ENCODE measurements around the gene ST6GAL1. TPM values are rescaled to one million over a fixed set of nuclear protein-coding genes. Genes with fewer than 3 reads are reported as not detected.

Gene ST6GAL1
- total RNA-seq, 1 donor from 2014 or later: 15.8 TPM

- H3K27me3 Mint-ChIP-seq (ENCODE audit: low read depth, unreplicated experiment): no peaks in the 10 kb centered on the region
- no peak for TF ChIP-seq CTCF (IDR thresholded peaks at IDR 0.05; ENCODE audit: insufficient read depth, low read depth, low read length)
- TF ChIP-seq EZH2 (IDR thresholded peaks at IDR 0.05; ENCODE audit: insufficient read depth, low read length): no peak
- no peak overlapping the region for H3K27ac Mint-ChIP-seq (ENCODE audit: unreplicated experiment)
- H3K9me3 ChIP-seq (ENCODE audit: insufficient read depth, low read depth, low read length): no peaks in the 10 kb centered on the region
- H3K4me3 Mint-ChIP-seq (ENCODE audit: unreplicated experiment): no peak overlapping the region
- DNase-seq (ENCODE audit: low read depth) (no peak), FAIRE-seq (no peak)
- no peaks in the 10 kb centered on the region for H3K79me2 ChIP-seq (ENCODE audit: insufficient read depth, low read length)
- H3K27ac ChIP-seq (ENCODE audit: low read depth, low read length): no peak overlapping the region
- H3K36me3 ChIP-seq (ENCODE audit: insufficient read depth, low read length): no peaks in the 10 kb centered on the region
- H3K27me3 ChIP-seq (ENCODE audit: insufficient read depth, low read length): no peaks in the 10 kb centered on the region
- H3K4me2 ChIP-seq (ENCODE audit: low read length): no peak overlapping the region
- no peaks in the 10 kb centered on the region for H3K4me1 Mint-ChIP-seq (ENCODE audit: low read depth, unreplicated experiment)
- H3K9me3 Mint-ChIP-seq (ENCODE audit: unreplicated experiment): peaks cover 4% of the 10 kb centered on the region
- H4K20me1 ChIP-seq (ENCODE audit: insufficient read depth, low read length): no peaks in the 10 kb centered on the region
- H3K9ac ChIP-seq (ENCODE audit: low read length): no peak overlapping the region
- H3K4me3 ChIP-seq (ENCODE audit: insufficient read depth, low read depth, low read length): no peak overlapping the region
- peaks cover 23% of the 10 kb centered on the region for H3K36me3 Mint-ChIP-seq (ENCODE audit: low read depth, unreplicated experiment)
- H3K4me1 ChIP-seq (ENCODE audit: insufficient read depth, low read length): no peaks in the 10 kb centered on the region
- H2AFZ ChIP-seq (ENCODE audit: low read depth, low read length): no peak overlapping the region
These were observed 144.5 kb downstream of the ST6GAL1 start for GRCh38 chr3:187074846-187075245.

- no peak overlapping the region for H3K27ac Mint-ChIP-seq (ENCODE audit: unreplicated experiment)
- no peak for DNase-seq (ENCODE audit: low read depth)
- Histone ChIP-seq H3K9ac (ENCODE audit: low read length) (no peak overlapping the region), H3K4me3 (ENCODE audit: insufficient read depth, low read depth, low read length) (no peak overlapping the region), H3K36me3 (ENCODE audit: insufficient read depth, low read length) (no peaks in the 10 kb centered on the region), H3K27ac (ENCODE audit: low read depth, low read length) (no peak overlapping the region), H3K27me3 (ENCODE audit: insufficient read depth, low read length) (no peaks in the 10 kb centered on the region), H2AFZ (ENCODE audit: low read depth, low read length) (no peak overlapping the region), H3K4me2 (ENCODE audit: low read length) (no peak overlapping the region), H4K20me1 (ENCODE audit: insufficient read depth, low read length) (no peaks in the 10 kb centered on the region), H3K9me3 (ENCODE audit: insufficient read depth, low read depth, low read length) (no peaks in the 10 kb centered on the region), H3K4me1 (ENCODE audit: insufficient read depth, low read length) (no peaks in the 10 kb centered on the region), H3K79me2 (ENCODE audit: insufficient read depth, low read length) (no peaks in the 10 kb centered on the region)
- no peaks in the 10 kb centered on the region for H3K27me3 Mint-ChIP-seq (ENCODE audit: low read depth, unreplicated experiment)
- no peak overlapping the region for H3K4me3 Mint-ChIP-seq (ENCODE audit: unreplicated experiment)
- no peak for FAIRE-seq
- no peaks in the 10 kb centered on the region for H3K9me3 Mint-ChIP-seq (ENCODE audit: unreplicated experiment)
- no peak for TF ChIP-seq CTCF (IDR thresholded peaks at IDR 0.05; ENCODE audit: insufficient read depth, low read depth, low read length)
- no peak for TF ChIP-seq EZH2 (IDR thresholded peaks at IDR 0.05; ENCODE audit: insufficient read depth, low read length)
- H3K36me3 Mint-ChIP-seq (ENCODE audit: low read depth, unreplicated experiment): peaks cover 19% of the 10 kb centered on the region
- H3K4me1 Mint-ChIP-seq (ENCODE audit: low read depth, unreplicated experiment): no peaks in the 10 kb centered on the region
These were observed 146.0 kb downstream of the ST6GAL1 start for GRCh38 chr3:187076297-187076696.

GRCh38 chr3:187077085-187077484 is 146.8 kb downstream of the ST6GAL1 start:
- H3K4me3 Mint-ChIP-seq (ENCODE audit: unreplicated experiment): no peak overlapping the region
- H3K9me3 Mint-ChIP-seq (ENCODE audit: unreplicated experiment): no peaks in the 10 kb centered on the region
- Histone ChIP-seq H3K4me3 (ENCODE audit: insufficient read depth, low read depth, low read length) (no peak overlapping the region), H3K4me1 (ENCODE audit: insufficient read depth, low read length) (no peaks in the 10 kb centered on the region), H3K27me3 (ENCODE audit: insufficient read depth, low read length) (no peaks in the 10 kb centered on the region), H3K9me3 (ENCODE audit: insufficient read depth, low read depth, low read length) (no peaks in the 10 kb centered on the region), H3K27ac (ENCODE audit: low read depth, low read length) (no peak overlapping the region), H3K79me2 (ENCODE audit: insufficient read depth, low read length) (no peaks in the 10 kb centered on the region), H3K9ac (ENCODE audit: low read length) (no peak overlapping the region), H3K4me2 (ENCODE audit: low read length) (no peak overlapping the region), H2AFZ (ENCODE audit: low read depth, low read length) (no peak overlapping the region), H4K20me1 (ENCODE audit: insufficient read depth, low read length) (no peaks in the 10 kb centered on the region), H3K36me3 (ENCODE audit: insufficient read depth, low read length) (no peaks in the 10 kb centered on the region)
- no peak for DNase-seq (ENCODE audit: low read depth)
- FAIRE-seq: no peak
- H3K36me3 Mint-ChIP-seq (ENCODE audit: low read depth, unreplicated experiment): peaks cover 19% of the 10 kb centered on the region
- TF ChIP-seq CTCF (IDR thresholded peaks at IDR 0.05; ENCODE audit: insufficient read depth, low read depth, low read length): no peak
- no peak for TF ChIP-seq EZH2 (IDR thresholded peaks at IDR 0.05; ENCODE audit: insufficient read depth, low read length)
- no peaks in the 10 kb centered on the region for H3K4me1 Mint-ChIP-seq (ENCODE audit: low read depth, unreplicated experiment)
- no peaks in the 10 kb centered on the region for H3K27me3 Mint-ChIP-seq (ENCODE audit: low read depth, unreplicated experiment)
- H3K27ac Mint-ChIP-seq (ENCODE audit: unreplicated experiment): no peak overlapping the region

All from astrocyte (in vitro differentiated cells and primary cell).